SK-N-SH (cell line): ENCODE results near the gene DICER1. TPM values are rescaled to one million over a fixed set of nuclear protein-coding genes. Genes with fewer than 3 reads are reported as not detected.

Experiments
- CTCF ChIA-PET: fragments of 300-600, 350-600 bp; formaldehyde crosslinking; extraction: SDS; loops from one replicate; lab custom pipeline; 2021; lab: Yijun Ruan, JAX
- POLR2A ChIA-PET: fragments of 350-600 bp; sonication (Branson Sonifier 250); formaldehyde crosslinking; extraction: SDS; loops from one replicate; lab custom pipeline; 2020; ENCODE audit warnings: antibody characterized with exemption, inconsistent platforms; lab: Yijun Ruan, JAX
- DNase-seq: peaks from one replicate; pipeline ENCODE4 v3.0.0; 2012
- H2AFZ ChIP-seq: fragments of 200-600 bp; sonication (generic); 2 replicates; pipeline ENCODE4 v1.8.1; 2016; ENCODE audit warnings: antibody characterized with exemption, mild to moderate bottlenecking, low read depth
- H3F3A ChIP-seq: fragments of 200-600 bp; sonication (generic); replicated peaks from 2 replicates; pipeline ENCODE3; 2016; ENCODE audit warnings: antibody characterized with exemption, mild to moderate bottlenecking; ENCODE audit not compliant: insufficient read depth
- H3K27ac ChIP-seq, 2 experiments: fragments of 200-500 bp in 1 of 2; fragments of 200-600 bp in 1 of 2; sonication (Bioruptor generic) in 1 of 2; sonication (generic), shearing (Covaris generic) in 1 of 2; 2 replicates each; pipeline versions ENCODE4 v1.5.1 to v1.6.1; 2014 to 2016; ENCODE audit warnings: low read depth in 2 of 2, inconsistent platforms in 1 of 2, low read length in 1 of 2, mild to moderate bottlenecking in 1 of 2, mixed read lengths in 1 of 2
- H3K27me3 ChIP-seq: fragments of 200-600 bp; sonication (generic), shearing (Covaris generic); 2 replicates; pipeline ENCODE4 v1.6.1; 2016; ENCODE audit warnings: mixed run types; ENCODE audit not compliant: insufficient read depth
- H3K36me3 ChIP-seq, 2 experiments: fragments of 200-500 bp in 1 of 2; fragments of 200-600 bp in 1 of 2; sonication (Bioruptor generic) in 1 of 2; sonication (generic) in 1 of 2; replicated peaks in 1 of 2; 2 replicates each; pipeline versions ENCODE3 to v1.5.1; 2014 to 2016; ENCODE audit warnings: low read length in 1 of 2, mild to moderate bottlenecking in 1 of 2; ENCODE audit not compliant: insufficient read depth in 2 of 2, control insufficient read depth in 1 of 2
- H3K4me1 ChIP-seq, 2 experiments: fragments of 200-500 bp in 1 of 2; fragments of 200-600 bp in 1 of 2; sonication (Bioruptor generic) in 1 of 2; sonication (generic), shearing (Covaris generic) in 1 of 2; 2 replicates each; pipeline versions ENCODE4 v1.5.1 to v1.6.1; 2014 to 2016; ENCODE audit warnings: low read depth in 1 of 2, low read length in 1 of 2, mixed run types in 1 of 2; ENCODE audit not compliant: insufficient read depth in 2 of 2, control insufficient read depth in 1 of 2
- H3K4me2 ChIP-seq: fragments of 200-600 bp; sonication (generic), shearing (Covaris generic); 2 replicates; pipeline ENCODE4 v1.6.1; 2017; ENCODE audit warnings: mixed run types
- H3K4me3 ChIP-seq, 2 experiments: fragments of 200-500 bp in 1 of 2; fragments of 200-600 bp in 1 of 2; sonication (Bioruptor generic) in 1 of 2; sonication (generic), shearing (Covaris generic) in 1 of 2; 2 replicates each; pipeline versions ENCODE4 v1.5.1 to v1.8.1; 2014 to 2016; ENCODE audit warnings: low read depth in 2 of 2, inconsistent platforms in 1 of 2, low read length in 1 of 2, mild to moderate bottlenecking in 1 of 2, mixed read lengths in 1 of 2, moderate library complexity in 1 of 2
- H3K79me2 ChIP-seq: fragments of 200-600 bp; sonication (generic); 2 replicates; pipeline ENCODE4 v1.8.1; 2017; ENCODE audit warnings: mild to moderate bottlenecking; ENCODE audit not compliant: insufficient read depth
- H3K9ac ChIP-seq: fragments of 200-600 bp; sonication (generic); 2 replicates; pipeline ENCODE4 v1.6.1; 2017; ENCODE audit warnings: mixed run types
- H3K9me2 ChIP-seq: fragments of 200-600 bp; sonication (generic); 2 replicates; pipeline ENCODE4 v1.6.1; 2017; ENCODE audit warnings: mixed run types
- H3K9me3 ChIP-seq: fragments of 200-600 bp; sonication (generic); 2 replicates; pipeline ENCODE4 v1.6.1; 2017; ENCODE audit warnings: mixed run types, mild to moderate bottlenecking, moderate library complexity
- H4K20me1 ChIP-seq: fragments of 200-600 bp; sonication (generic); 2 replicates; pipeline ENCODE4 v1.6.1; 2017; ENCODE audit warnings: mild to moderate bottlenecking, mixed run types; ENCODE audit not compliant: insufficient read depth
- EZH2phosphoT487 ChIP-seq: fragments of 200-600 bp; sonication (generic); IDR thresholded peaks from 2 replicates; pipeline ENCODE4 v1.6.1; 2017; ENCODE audit warnings: low read depth, mixed run types, mild to moderate bottlenecking, antibody characterized with exemption, moderate library complexity, borderline replicate concordance
- FOSL2 ChIP-seq: IDR thresholded peaks from 2 replicates; pipeline ENCODE4 v1.4.0; 2012; ENCODE audit warnings: low read depth, mild to moderate bottlenecking, moderate library complexity, borderline replicate concordance
- FOXM1 ChIP-seq: IDR thresholded peaks from 2 replicates; pipeline ENCODE4 v1.4.0; 2012; ENCODE audit warnings: low read depth, mild to moderate bottlenecking
- GATA2 ChIP-seq: sonication (generic); formaldehyde crosslinking; IDR thresholded peaks from 2 replicates; pipeline ENCODE4 v1.5.0; 2020; ENCODE audit warnings: mild to moderate bottlenecking, missing genetic modification reagents
- JUND ChIP-seq: IDR thresholded peaks from 2 replicates; pipeline ENCODE4 v1.4.0; 2012
- MEF2A ChIP-seq: IDR thresholded peaks from 2 replicates; pipeline ENCODE4 v1.4.0; 2012; ENCODE audit warnings: low read depth, borderline replicate concordance
- PBX3 ChIP-seq: IDR thresholded peaks from 2 replicates; pipeline ENCODE4; 2012
- REST ChIP-seq: IDR thresholded peaks from 2 replicates; pipeline ENCODE4 v1.6.1; 2012; ENCODE audit warnings: mild to moderate bottlenecking, low read depth, low read length, moderate library complexity
- TAF1 ChIP-seq: IDR thresholded peaks from 2 replicates; pipeline ENCODE4 v1.6.1; 2012; ENCODE audit warnings: low read depth, mild to moderate bottlenecking, low read length, moderate library complexity, borderline replicate concordance
- USF2 ChIP-seq: fragments of 150-350 bp; IDR thresholded peaks from 2 replicates; pipeline ENCODE4 v1.6.1; 2017; ENCODE audit warnings: antibody characterized with exemption, low read length, low read depth, borderline replicate concordance
- WGBS: methylation state at CpG from one replicate; pipeline ENCODE4 v1.1.6; 2017; ENCODE audit warnings: low lambda C conversion rate; 5-methylcytosine and 5-hydroxymethylcytosine counted together
- polyA plus RNA-seq, 3 experiments: library from polyadenylated mRNA; depleted of rRNA; stranded (reverse); fragments of >200 nt; gene quantifications; 2 replicates each; pipeline ENCODE4 v1.2.3, GENCODE V29; 2012

The DICER1 gene
- polyA plus RNA-seq, 1 of the 3 experiments (the other 2 are of a cell fraction) = 4.7 TPM

- Histone ChIP-seq H3K27ac (no peak overlapping the region), H3K9me3 (no peaks in the 10 kb centered on the region), H3K27me3 (no peaks in the 10 kb centered on the region), H3K9ac (no peak overlapping the region), H3K4me2 (no peak overlapping the region), H3K4me3 (no peak overlapping the region), H4K20me1 (no peaks in the 10 kb centered on the region), H3K79me2 (no peaks in the 10 kb centered on the region), H3K4me1 (no peaks in the 10 kb centered on the region), H3F3A (no peaks in the 10 kb centered on the region), H2AFZ (no peak overlapping the region), H3K9me2 (no peaks in the 10 kb centered on the region), H3K36me3 (no peaks in the 10 kb centered on the region)
- ChIA-PET POLR2A (no interaction called here), CTCF (no interaction called here)
- TF ChIP-seq GATA2 (CRISPR knock-in tag) = no peak
- no peak for TF ChIP-seq EZH2phosphoT487
- TF ChIP-seq MEF2A = no peak
- no peak for TF ChIP-seq TAF1
- TF ChIP-seq FOSL2 = no peak
- DNase-seq = no peak
- WGBS = 95% methylated on average over 8 of the region's 9 CpGs
Measured at GRCh38 chr14:95198320-95198719, 41.0 kb upstream of the DICER1 start.

GRCh38 chr14:95197551-95197950 is 40.2 kb upstream of the DICER1 start:
- CTCF ChIA-PET = no interaction called here
- no peaks in the 10 kb centered on the region for H3K27me3 ChIP-seq
- H3K36me3 ChIP-seq = no peaks in the 10 kb centered on the region
- H2AFZ ChIP-seq = no peak overlapping the region
- POLR2A ChIA-PET = no interaction called here
- H4K20me1 ChIP-seq = no peaks in the 10 kb centered on the region
- WGBS = 95% methylated on average over 6 of the region's 8 CpGs
- no peaks in the 10 kb centered on the region for H3K4me1 ChIP-seq
- no peaks in the 10 kb centered on the region for H3K9me3 ChIP-seq
- H3K4me2 ChIP-seq = no peak overlapping the region
- no peak overlapping the region for H3K27ac ChIP-seq
- H3K79me2 ChIP-seq = no peaks in the 10 kb centered on the region
- H3F3A ChIP-seq = no peaks in the 10 kb centered on the region
- no peak for DNase-seq
- no peaks in the 10 kb centered on the region for H3K9me2 ChIP-seq
- H3K9ac ChIP-seq = no peak overlapping the region
- no peak overlapping the region for H3K4me3 ChIP-seq
- TF ChIP-seq FOSL2 (no peak), USF2 (no peak), PBX3 (no peak), FOXM1 (no peak)

- H3K36me3 ChIP-seq = no peaks in the 10 kb centered on the region
Measured at GRCh38 chr14:95196826-95197545, 39.7 kb upstream of the DICER1 start.

More at GRCh38 chr14:95196826-95197545, 39.7 kb upstream of the DICER1 start:
- H3F3A ChIP-seq = no peaks in the 10 kb centered on the region
- TF ChIP-seq REST (no peak), JUND (no peak)
- no peaks in the 10 kb centered on the region for H3K9me2 ChIP-seq
- CTCF ChIA-PET = no interaction called here
- 82% methylated on average over 2 of the region's 2 CpGs for WGBS
- H3K9me3 ChIP-seq = no peaks in the 10 kb centered on the region
- no peak overlapping the region for H2AFZ ChIP-seq
- DNase-seq = no peak
- no peak overlapping the region for H3K4me3 ChIP-seq
- H3K4me1 ChIP-seq = no peaks in the 10 kb centered on the region
- no peaks in the 10 kb centered on the region for H3K79me2 ChIP-seq
- H3K9ac ChIP-seq = no peak overlapping the region
- no peak overlapping the region for H3K27ac ChIP-seq
- H3K4me2 ChIP-seq = no peak overlapping the region
- H3K27me3 ChIP-seq = no peaks in the 10 kb centered on the region
- H4K20me1 ChIP-seq = no peaks in the 10 kb centered on the region
- POLR2A ChIA-PET = no interaction called here
